ENCODE data around the gene RNH1.

The RNH1 gene

GRCh38 chr11:507727-508515 lies 879 bp upstream of the RNH1 start:
- TF ChIP-seq CTCF (IDR thresholded peaks at IDR 0.05; ENCODE audit: insufficient read depth, low read length, poor library complexity, severe bottlenecking), result no peak
- DNase-seq (ENCODE audit: extremely low read depth, insufficient read length), result no peak
- Histone ChIP-seq H3K36me3 (ENCODE audit: control insufficient read depth, insufficient read depth, low read length) (peaks cover 3% of the 10 kb centered on the region), H3K27me3 (replicated peaks; ENCODE audit: control insufficient read depth, insufficient read depth, low read length) (no peaks in the 10 kb centered on the region), H3K4me3 (replicated peaks; ENCODE audit: low read depth, low read length) (peak overlapping the region; percentile 67)

- H3K4me3 ChIP-seq (replicated peaks; ENCODE audit: low read depth, low read length), result peak overlapping the region; percentile 96
These were observed 626 bp downstream of the RNH1 start for GRCh38 chr11:506238-506994.

GRCh38 chr11:504994-505344 lies 2.1 kb downstream of the RNH1 start:
- no peak for DNase-seq (ENCODE audit: extremely low read depth, insufficient read length)
- H3K27me3 ChIP-seq (replicated peaks; ENCODE audit: control insufficient read depth, insufficient read depth, low read length), result no peaks in the 10 kb centered on the region
- TF ChIP-seq CTCF (IDR thresholded peaks at IDR 0.05; ENCODE audit: insufficient read depth, low read length, poor library complexity, severe bottlenecking), result no peak
- no peak overlapping the region; the same call in 1 of the 2 replicates for H3K4me3 ChIP-seq (replicated peaks; ENCODE audit: low read depth, low read length)
- H3K36me3 ChIP-seq (ENCODE audit: control insufficient read depth, insufficient read depth, low read length), result peaks cover 13% of the 10 kb centered on the region

More at GRCh38 chr11:506238-506994, 626 bp downstream of the RNH1 start:
- Histone ChIP-seq H3K36me3 (ENCODE audit: control insufficient read depth, insufficient read depth, low read length) (peaks cover 5% of the 10 kb centered on the region), H3K27me3 (replicated peaks; ENCODE audit: control insufficient read depth, insufficient read depth, low read length) (no peaks in the 10 kb centered on the region)
- TF ChIP-seq CTCF (IDR thresholded peaks at IDR 0.05; ENCODE audit: insufficient read depth, low read length, poor library complexity, severe bottlenecking), result no peak
- peak; percentile 98 for DNase-seq (ENCODE audit: extremely low read depth, insufficient read length)

GRCh38 chr11:504053-504993 lies 2.7 kb downstream of the RNH1 start:
- no peak for DNase-seq (ENCODE audit: extremely low read depth, insufficient read length)
- peak overlapping the region; percentile 50 for H3K4me3 ChIP-seq (replicated peaks; ENCODE audit: low read depth, low read length)
- H3K27me3 ChIP-seq (replicated peaks; ENCODE audit: control insufficient read depth, insufficient read depth, low read length), result no peaks in the 10 kb centered on the region
- H3K36me3 ChIP-seq (ENCODE audit: control insufficient read depth, insufficient read depth, low read length), result peaks cover 17% of the 10 kb centered on the region
- no peak for TF ChIP-seq CTCF (IDR thresholded peaks at IDR 0.05; ENCODE audit: insufficient read depth, low read length, poor library complexity, severe bottlenecking)

- peaks cover 25% of the 10 kb centered on the region for H3K36me3 ChIP-seq (ENCODE audit: control insufficient read depth, insufficient read depth, low read length)
- no peak for TF ChIP-seq CTCF (IDR thresholded peaks at IDR 0.05; ENCODE audit: insufficient read depth, low read length, poor library complexity, severe bottlenecking)
- DNase-seq (ENCODE audit: extremely low read depth, insufficient read length), result peak; percentile 62
- no peaks in the 10 kb centered on the region for H3K27me3 ChIP-seq (replicated peaks; ENCODE audit: control insufficient read depth, insufficient read depth, low read length)
- peak overlapping the region; percentile 50 for H3K4me3 ChIP-seq (replicated peaks; ENCODE audit: low read depth, low read length)
These were observed 3.7 kb downstream of the RNH1 start for GRCh38 chr11:503179-503981.
